Umbilical cord (tissue), 2 donors: ENCODE measurements around the gene GRIK4. TPM values are rescaled to one million over a fixed set of nuclear protein-coding genes. Genes with fewer than 3 reads are reported as not detected.

ENCODE experiments used
- DNase-seq: peaks from one replicate; pipeline ENCODE4 v3.0.0-alpha.2; 2015; ENCODE audit warnings: low spot score
- total RNA-seq: library from RNA; depleted of rRNA; stranded (reverse); fragments of >200 nt; gene quantifications from one replicate; pipeline ENCODE4 v1.2.3, GENCODE V29; 2014; ENCODE audit warnings: low replicate concordance; ENCODE audit not compliant: insufficient read depth

Gene GRIK4
- total RNA-seq, 1 donor from 2014 or later = 1.2 TPM

GRCh38 chr11:120875986-120876385, 364.4 kb downstream of the GRIK4 start:
- DNase-seq = no peak

GRCh38 chr11:120877746-120878365, 366.3 kb downstream of the GRIK4 start:
- DNase-seq = no peak

GRCh38 chr11:120878781-120879180, 367.2 kb downstream of the GRIK4 start:
- DNase-seq = no peak

- no peak for DNase-seq
Observed at GRCh38 chr11:120880498-120881175, 369.1 kb downstream of the GRIK4 start.

- DNase-seq = peak; percentile 35
Observed at GRCh38 chr11:120881596-120881995, 370.0 kb downstream of the GRIK4 start.

GRCh38 chr11:120882175-120882574, 370.6 kb downstream of the GRIK4 start:
- no peak for DNase-seq

GRCh38 chr11:120883404-120884080, 372.0 kb downstream of the GRIK4 start:
- peak; percentile 79 for DNase-seq

- DNase-seq = no peak
Observed at GRCh38 chr11:120884154-120885020, 372.8 kb downstream of the GRIK4 start.

GRCh38 chr11:120890609-120891320, 379.2 kb downstream of the GRIK4 start:
- DNase-seq = no peak

GRCh38 chr11:120893440-120894201, 382.1 kb downstream of the GRIK4 start:
- no peak for DNase-seq

- DNase-seq = no peak
Observed at GRCh38 chr11:120894202-120894985, 382.8 kb downstream of the GRIK4 start.

GRCh38 chr11:120896687-120897086, 385.1 kb downstream of the GRIK4 start:
- no peak for DNase-seq

- DNase-seq = no peak
Observed at GRCh38 chr11:120898568-120898967, 387.0 kb downstream of the GRIK4 start.

- DNase-seq = no peak
Observed at GRCh38 chr11:120899720-120900119, 388.2 kb downstream of the GRIK4 start.

GRCh38 chr11:120900643-120901042, 389.1 kb downstream of the GRIK4 start:
- DNase-seq = peak; percentile 79

GRCh38 chr11:120903686-120904085, 392.1 kb downstream of the GRIK4 start:
- DNase-seq = no peak

GRCh38 chr11:120904116-120904515, 392.6 kb downstream of the GRIK4 start:
- DNase-seq = no peak

GRCh38 chr11:120906766-120907165, 395.2 kb downstream of the GRIK4 start:
- peak; percentile 63 for DNase-seq

GRCh38 chr11:120907971-120908370, 396.4 kb downstream of the GRIK4 start:
- no peak for DNase-seq
